ENCODE measurements around the gene SAP25. TPM values are rescaled to one million over a fixed set of nuclear protein-coding genes. Genes with fewer than 3 reads are reported as not detected.
A peak's percentile ranks its signal among the peaks of the same experiment; 100 is the strongest.
"Not testable (repeated sequence)": the region's sequence is repeated elsewhere in the genome, so short reads cannot be mapped to it uniquely, and the experiment has no call there.

The SAP25 gene
- total RNA-seq, 1 donor from 2014 or later, result not detected

- Histone ChIP-seq H3K4me3 (no peak overlapping the region), H3K27me3 (no peaks in the 10 kb centered on the region), H3K4me1 (no peaks in the 10 kb centered on the region), H3K79me2 (ENCODE audit: low read depth) (no peaks in the 10 kb centered on the region), H3K36me3 (no peaks in the 10 kb centered on the region), H4K20me1 (ENCODE audit: low read depth) (no peaks in the 10 kb centered on the region), H3K9ac (no peak overlapping the region), H3K4me2 (no peak overlapping the region), H3K27ac (no peak overlapping the region), H2AFZ (replicated peaks) (no peak overlapping the region), H3F3A (ENCODE audit: low read depth) (no peaks in the 10 kb centered on the region), H3K9me3 (ENCODE audit: low read depth) (no peaks in the 10 kb centered on the region)
- no peak for DNase-seq (ENCODE audit: low spot score)
- Mint-ChIP-seq H3K27ac (peak overlapping the region; percentile 60), H3K27me3 (ENCODE audit: insufficient read depth, low read depth) (peaks cover 6% of the 10 kb centered on the region), H3K4me1 (no peaks in the 10 kb centered on the region), H3K9me3 (no peaks in the 10 kb centered on the region), H3K36me3 (no peaks in the 10 kb centered on the region), H3K4me3 (no peak overlapping the region)
- TF ChIP-seq EZH2phosphoT487 (IDR thresholded peaks at IDR 0.05) (no peak), CTCF (IDR thresholded peaks at IDR 0.05) (no peak), EZH2 (IDR thresholded peaks at IDR 0.05) (no peak)
Observed at GRCh38 chr7:100532165-100533022, 41.3 kb downstream of the SAP25 start.

GRCh38 chr7:100528108-100528866 lies 45.4 kb downstream of the SAP25 start:
- not testable (repeated sequence) for H3K4me3 ChIP-seq; H2AFZ ChIP-seq (replicated peaks); H3K27me3 Mint-ChIP-seq (ENCODE audit: insufficient read depth, low read depth); H3K27ac ChIP-seq; H3K79me2 ChIP-seq (ENCODE audit: low read depth); H3K9ac ChIP-seq; H3F3A ChIP-seq (ENCODE audit: low read depth); H4K20me1 ChIP-seq (ENCODE audit: low read depth); H3K4me1 Mint-ChIP-seq; H3K9me3 Mint-ChIP-seq; H3K4me1 ChIP-seq; H3K4me3 Mint-ChIP-seq; H3K27ac Mint-ChIP-seq; H3K4me2 ChIP-seq; H3K9me3 ChIP-seq (ENCODE audit: low read depth); H3K36me3 Mint-ChIP-seq; DNase-seq (ENCODE audit: low spot score); H3K27me3 ChIP-seq; H3K36me3 ChIP-seq

GRCh38 chr7:100523192-100523591 lies 50.5 kb downstream of the SAP25 start:
- H3K27ac ChIP-seq; H3K27me3 ChIP-seq; H3K36me3 Mint-ChIP-seq; H3K9me3 ChIP-seq (ENCODE audit: low read depth); H3K27ac Mint-ChIP-seq; H3K4me2 ChIP-seq; H3K4me3 ChIP-seq; H3F3A ChIP-seq (ENCODE audit: low read depth); H3K4me3 Mint-ChIP-seq; H4K20me1 ChIP-seq (ENCODE audit: low read depth); H3K36me3 ChIP-seq; H2AFZ ChIP-seq (replicated peaks); H3K9me3 Mint-ChIP-seq; H3K4me1 ChIP-seq; H3K79me2 ChIP-seq (ENCODE audit: low read depth); H3K4me1 Mint-ChIP-seq; H3K9ac ChIP-seq; H3K27me3 Mint-ChIP-seq (ENCODE audit: insufficient read depth, low read depth); DNase-seq (ENCODE audit: low spot score): not testable (repeated sequence)

Small RNA genes lying within 50 kb of the gene (small RNA-seq; reads per million reads assigned to genes)
- gene RN7SL416P (not detected), gene SAP25 (not detected)

Other genes with a start within 250 kb of the SAP25 start
- gene PILRB, start 215.8 kb downstream of the SAP25 start, total RNA-seq (ENCODE audit: low replicate concordance), result 19.3 and 43.6 TPM in 2 replicates
- gene PILRA, start 200.4 kb downstream of the SAP25 start, total RNA-seq (ENCODE audit: low replicate concordance), result 0.68 and 6.7 TPM in 2 replicates
- gene ZCWPW1, start 145.2 kb downstream of the SAP25 start, total RNA-seq (ENCODE audit: low replicate concordance), result 1.4 and 1.8 TPM in 2 replicates
- gene MEPCE, start 144.1 kb downstream of the SAP25 start, total RNA-seq (ENCODE audit: low replicate concordance), result 16.4 and 42.6 TPM in 2 replicates
- 7.3 and 33.0 TPM in 2 replicates for gene PPP1R35, start 137.4 kb downstream of the SAP25 start, total RNA-seq (ENCODE audit: low replicate concordance)
- 0.71 TPM in 1 of 2 replicates, not detected in the other for gene SPACDR, start 109.6 kb downstream of the SAP25 start, total RNA-seq (ENCODE audit: low replicate concordance)
- 11.0 and 17.6 TPM in 2 replicates for gene TSC22D4, start 94.7 kb downstream of the SAP25 start, total RNA-seq (ENCODE audit: low replicate concordance)
- 1.2 and 6.7 TPM in 2 replicates for gene NYAP1, start 90.0 kb downstream of the SAP25 start, total RNA-seq (ENCODE audit: low replicate concordance)
- 1.2 and 5.6 TPM in 2 replicates for gene AGFG2, start 34.7 kb downstream of the SAP25 start, total RNA-seq (ENCODE audit: low replicate concordance)
- 4.5 and 55.9 TPM in 2 replicates for gene LRCH4, start 12.2 kb upstream of the SAP25 start, total RNA-seq (ENCODE audit: low replicate concordance)
- 1.2 and 2.5 TPM in 2 replicates for gene FBXO24, start 12.4 kb upstream of the SAP25 start, total RNA-seq (ENCODE audit: low replicate concordance)
- gene PCOLCE, start 28.5 kb upstream of the SAP25 start, total RNA-seq (ENCODE audit: low replicate concordance), result 6.6 and 8.5 TPM in 2 replicates
- gene MOSPD3, start 38.6 kb upstream of the SAP25 start, total RNA-seq (ENCODE audit: low replicate concordance), result 3.0 and 11.5 TPM in 2 replicates
- gene TFR2, start 67.7 kb upstream of the SAP25 start, total RNA-seq (ENCODE audit: low replicate concordance), result 0.34 and 1.9 TPM in 2 replicates
- not detected in 2 replicates for gene ACTL6B, start 82.5 kb upstream of the SAP25 start, total RNA-seq (ENCODE audit: low replicate concordance)
- 54.3 and 110 TPM in 2 replicates for gene GNB2, start 99.8 kb upstream of the SAP25 start, total RNA-seq (ENCODE audit: low replicate concordance)
- gene GIGYF1, start 120.3 kb upstream of the SAP25 start, total RNA-seq (ENCODE audit: low replicate concordance), result 24.2 and 64.5 TPM in 2 replicates
- 19.4 and 55.1 TPM in 2 replicates for gene POP7, start 132.2 kb upstream of the SAP25 start, total RNA-seq (ENCODE audit: low replicate concordance)
- 0.09 and 0.58 TPM in 2 replicates for gene EPO, start 146.6 kb upstream of the SAP25 start, total RNA-seq (ENCODE audit: low replicate concordance)
- 0.03 TPM in 1 of 2 replicates, not detected in the other for gene ZAN, start 159.7 kb upstream of the SAP25 start, total RNA-seq (ENCODE audit: low replicate concordance)

Data from neural progenitor cell (in vitro differentiated cells).